GM18519 (cell line): ENCODE measurements around the gene MAN1A1.
A peak's percentile ranks its signal among the peaks of the same experiment; 100 is the strongest.

Source experiments
- ATAC-seq: cut with Tn5 transposase; IDR thresholded peaks from one replicate; pipeline ENCODE4 v1.9.1; 2021; ENCODE audit warnings: mild to moderate bottlenecking, moderate library complexity; ENCODE audit not compliant: unreplicated experiment, low FRiP score

The MAN1A1 gene

DNA sequence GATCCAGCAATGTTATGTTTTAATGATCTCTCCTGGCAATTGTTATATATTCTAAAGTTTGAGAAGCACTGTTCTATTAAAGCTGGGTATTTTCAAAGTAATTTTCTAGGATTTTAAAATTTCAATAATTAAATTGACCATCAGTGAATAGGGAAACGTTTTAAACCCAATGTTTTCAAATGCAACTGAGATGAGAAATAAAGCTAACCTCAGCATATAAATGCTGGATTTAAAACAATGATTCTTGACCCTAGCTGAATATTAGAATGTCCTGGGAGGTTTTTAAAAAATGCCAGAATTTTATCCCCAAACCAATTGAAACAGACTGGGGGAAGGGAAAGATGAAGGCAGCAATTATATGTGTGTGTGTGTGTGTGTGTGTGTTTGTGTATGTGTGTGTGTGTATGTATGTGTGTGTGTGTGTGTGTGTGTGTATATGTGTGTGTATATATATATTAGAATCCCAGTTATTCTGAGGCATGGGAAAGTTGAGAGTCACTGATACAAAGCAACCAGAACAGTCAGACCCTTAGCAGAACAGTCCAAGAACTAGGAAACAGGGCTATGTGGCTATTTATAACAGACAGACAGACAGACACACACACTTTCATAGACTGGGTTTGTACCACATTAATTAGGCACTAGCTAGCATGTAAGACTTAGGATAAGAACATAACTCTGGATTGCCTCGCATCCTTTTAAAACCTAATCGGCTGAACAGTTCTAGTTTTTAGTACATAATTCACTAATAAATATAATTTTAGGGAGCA is 107.8 kb downstream of the MAN1A1 start:
- no peak for ATAC-seq

DNA sequence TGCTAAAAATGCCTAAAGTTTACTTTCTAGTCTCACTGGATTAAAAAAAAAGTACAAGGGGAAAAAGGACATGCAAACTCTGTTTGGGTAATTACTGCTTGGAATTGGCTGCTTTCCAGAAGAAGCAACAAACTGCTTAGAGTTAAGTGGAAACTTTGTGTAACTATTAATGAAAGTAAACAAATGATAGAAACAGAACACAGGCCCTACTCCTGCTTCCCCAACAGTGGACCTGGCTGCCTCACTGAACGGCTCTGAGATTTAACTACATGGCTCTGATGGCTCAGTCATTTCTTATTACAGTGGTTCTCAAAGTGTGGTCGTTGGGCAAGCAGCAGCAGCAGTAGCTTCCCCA is 108.5 kb downstream of the MAN1A1 start:
- ATAC-seq, result no peak

DNA sequence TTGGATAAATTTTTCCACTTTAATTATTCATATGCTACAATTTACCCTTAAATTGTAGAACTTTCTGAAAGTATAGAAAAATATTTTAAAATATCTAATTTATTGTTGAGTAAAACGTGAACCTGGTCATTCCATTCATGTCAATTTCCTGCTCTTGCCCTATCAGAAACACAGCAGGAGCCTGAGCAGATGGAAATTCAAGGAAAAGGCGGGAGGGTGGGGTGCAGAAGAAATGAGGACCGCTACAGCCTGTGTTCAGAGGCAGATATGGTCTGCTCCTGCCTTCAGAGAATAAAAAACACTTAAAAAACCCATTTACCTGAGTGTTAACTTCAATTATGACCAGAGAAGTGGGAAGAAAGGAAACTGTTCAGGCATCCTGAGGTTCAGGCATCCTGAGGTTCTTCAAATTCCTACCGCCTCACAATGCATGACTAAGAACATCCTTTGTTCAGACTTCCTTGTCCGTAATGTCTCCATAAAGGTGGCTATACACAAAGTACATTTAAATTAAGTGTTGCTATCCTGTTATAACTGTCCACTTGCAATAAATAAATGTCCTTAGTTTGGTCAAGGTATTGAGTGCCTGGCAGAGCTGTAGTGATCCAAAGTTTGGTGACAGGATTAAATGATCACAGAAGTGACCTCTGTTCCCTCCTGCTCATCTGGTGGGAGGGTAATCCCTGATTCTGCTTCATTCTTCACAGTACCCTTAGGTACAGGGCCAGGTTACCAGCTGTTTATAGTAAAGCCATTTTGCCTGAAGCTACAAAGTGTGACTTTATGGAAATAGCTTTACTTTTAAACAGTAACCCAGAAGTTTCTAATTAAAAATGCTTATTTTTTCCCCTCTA is 109.1 kb downstream of the MAN1A1 start:
- no peak for ATAC-seq

GRCh38 chr6:119237177-119237715 is 112.3 kb downstream of the MAN1A1 start:
- ATAC-seq, result no peak

DNA sequence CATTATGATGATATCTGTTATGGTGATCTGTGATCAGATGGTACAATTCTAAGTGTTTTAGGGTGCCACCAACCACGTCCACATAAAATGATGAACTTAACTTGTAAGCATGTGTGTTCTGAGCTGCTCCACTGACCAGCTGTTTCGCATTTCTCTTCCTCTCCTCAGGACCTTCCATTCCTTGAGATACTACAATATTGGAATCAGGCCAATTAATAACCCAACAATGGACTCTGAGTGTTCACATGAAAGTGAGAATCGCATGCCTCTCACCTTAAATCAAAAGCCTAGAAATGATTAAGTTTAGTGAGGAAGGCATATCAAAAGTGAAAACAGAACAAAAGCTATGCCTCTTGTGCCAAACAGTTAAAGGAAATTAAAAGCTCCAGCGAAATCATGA is 114.6 kb downstream of the MAN1A1 start:
- ATAC-seq, result no peak

- no peak for ATAC-seq
These were observed 115.1 kb downstream of the MAN1A1 start for GRCh38 chr6:119234457-119234856.

- ATAC-seq, result no peak
These were observed 116.1 kb downstream of the MAN1A1 start for GRCh38 chr6:119233312-119233984.

DNA sequence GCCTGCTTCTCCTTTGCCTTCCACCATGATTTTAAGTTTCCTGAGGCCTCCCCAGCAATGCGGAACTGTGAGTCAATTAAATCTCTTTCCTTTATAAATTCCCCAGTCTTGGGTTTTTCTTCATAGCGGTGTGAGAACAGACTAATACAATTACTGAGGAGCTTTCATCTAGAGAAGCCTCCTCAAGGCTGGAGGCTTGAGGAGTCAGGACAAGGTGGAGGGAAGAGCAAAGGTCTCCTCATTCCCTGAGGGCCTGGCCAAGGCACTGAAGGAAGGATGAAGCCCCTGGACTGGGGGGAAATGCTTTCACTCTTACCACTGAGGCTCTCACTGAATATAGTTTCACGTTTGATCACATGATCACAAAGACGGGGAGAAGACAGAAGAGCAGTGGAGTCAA is 118.2 kb downstream of the MAN1A1 start:
- ATAC-seq, result no peak

GRCh38 chr6:119230160-119230559 is 119.4 kb downstream of the MAN1A1 start:
- ATAC-seq, result no peak

- no peak for ATAC-seq
These were observed 122.2 kb downstream of the MAN1A1 start for GRCh38 chr6:119227377-119227776.

GRCh38 chr6:119226089-119226488 is 123.5 kb downstream of the MAN1A1 start:
- ATAC-seq, result no peak

- ATAC-seq, result no peak
These were observed 125.4 kb downstream of the MAN1A1 start for GRCh38 chr6:119224095-119224701.

GRCh38 chr6:119220452-119220851 is 129.1 kb downstream of the MAN1A1 start:
- no peak for ATAC-seq

DNA sequence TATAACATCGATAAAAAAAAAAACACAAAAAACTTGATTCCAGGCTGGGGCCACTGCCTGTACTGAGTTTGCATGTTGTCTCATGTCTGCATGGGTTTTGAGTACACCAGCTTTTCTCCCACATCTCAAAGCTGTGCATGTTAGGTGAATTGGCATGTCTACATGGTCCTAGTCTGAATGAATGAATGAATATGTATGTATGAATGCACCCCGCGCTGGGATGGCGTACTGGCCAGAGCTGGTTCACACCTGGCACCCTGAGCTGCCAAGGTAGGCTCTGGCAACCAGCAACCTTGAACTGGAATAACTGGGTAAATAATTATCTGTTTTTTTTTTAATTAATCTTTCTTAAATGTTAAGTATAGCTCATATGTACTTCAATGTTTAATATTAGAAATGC is 131.0 kb downstream of the MAN1A1 start:
- no peak for ATAC-seq

- ATAC-seq, result no peak
These were observed 133.5 kb downstream of the MAN1A1 start for GRCh38 chr6:119215885-119216590.

DNA sequence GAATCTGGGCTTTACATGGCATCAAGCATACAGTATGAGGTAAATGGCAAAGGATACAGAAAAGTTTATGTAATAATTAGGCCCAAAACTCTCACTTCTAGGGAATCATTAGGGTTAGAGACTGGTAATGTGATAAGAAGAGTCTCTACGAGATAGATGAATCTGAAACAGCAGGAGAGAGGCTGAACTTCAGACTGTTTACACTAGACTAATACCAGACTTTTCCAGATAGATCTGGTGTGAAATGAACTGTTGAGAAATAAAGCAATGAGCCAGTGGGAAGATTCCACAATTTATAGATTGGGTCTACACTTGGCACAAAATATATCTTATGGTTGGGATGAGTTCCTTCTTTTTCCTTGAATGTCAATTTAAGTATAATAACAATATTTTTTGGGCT is 134.3 kb downstream of the MAN1A1 start:
- ATAC-seq, result no peak

GRCh38 chr6:119210596-119210995 is 139.0 kb downstream of the MAN1A1 start:
- ATAC-seq, result no peak

DNA sequence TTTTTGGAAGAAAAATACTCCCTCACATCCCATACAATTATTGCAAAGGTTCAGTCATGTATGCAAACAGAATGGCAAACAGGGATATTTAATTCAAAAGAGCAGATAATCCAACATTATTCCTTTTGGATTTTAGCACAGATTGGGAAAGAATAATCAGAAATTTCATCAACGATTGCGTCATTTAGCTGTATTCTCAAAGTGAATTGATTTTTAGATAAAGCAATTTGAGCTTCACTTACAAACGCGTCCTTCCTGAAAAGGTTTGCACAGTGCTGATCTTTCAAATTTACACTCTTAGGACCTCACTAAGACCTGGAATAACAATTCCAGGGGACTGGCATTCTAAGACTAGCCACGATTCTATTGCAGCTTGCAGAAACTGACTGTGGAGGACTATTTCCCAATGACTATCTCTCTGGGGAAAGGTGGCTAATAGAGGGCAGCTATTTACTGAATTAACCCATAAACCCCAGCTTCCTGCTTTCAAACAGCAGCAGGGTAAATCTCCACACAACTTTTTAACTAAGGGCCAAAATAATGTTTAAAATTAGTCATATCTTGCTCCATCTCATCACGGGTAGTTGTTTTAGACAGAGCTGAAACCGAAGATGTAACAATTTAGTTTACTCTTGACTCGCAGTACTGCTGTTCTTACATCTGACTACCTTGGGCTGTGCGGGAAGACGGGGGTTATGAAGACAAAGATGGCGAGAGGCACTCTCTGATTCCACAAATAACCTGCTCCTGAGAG is 139.9 kb downstream of the MAN1A1 start:
- peak; percentile 45 for ATAC-seq

- no peak for ATAC-seq
These were observed 141.4 kb downstream of the MAN1A1 start for GRCh38 chr6:119207971-119208725.
